Glutamatergic neuron (in vitro differentiated cells): ENCODE measurements around the gene OAT. TPM values are rescaled to one million over a fixed set of nuclear protein-coding genes. Genes with fewer than 3 reads are reported as not detected.

Experiments
- DNase-seq: peaks from one replicate; pipeline ENCODE4 v3.0.0; 2022
- H3K27ac Mint-ChIP-seq: one replicate; pipeline ENCODE4 v1.8.0; 2020; ENCODE audit warnings: mild to moderate bottlenecking, mixed read lengths, inconsistent platforms; ENCODE audit not compliant: unreplicated experiment
- H3K27me3 Mint-ChIP-seq: one replicate; pipeline ENCODE4 v1.8.0; 2020; ENCODE audit warnings: mild to moderate bottlenecking, moderate library complexity, mixed read lengths, inconsistent platforms; ENCODE audit not compliant: unreplicated experiment
- H3K36me3 Mint-ChIP-seq: one replicate; pipeline ENCODE4 v1.8.0; 2020; ENCODE audit warnings: mild to moderate bottlenecking, mixed read lengths, inconsistent platforms; ENCODE audit not compliant: unreplicated experiment
- H3K4me1 Mint-ChIP-seq: one replicate; pipeline ENCODE4 v1.8.0; 2020; ENCODE audit warnings: mild to moderate bottlenecking, low read depth, mixed read lengths, inconsistent platforms; ENCODE audit not compliant: unreplicated experiment
- H3K4me3 Mint-ChIP-seq: one replicate; pipeline ENCODE4 v1.8.0; 2020; ENCODE audit warnings: mild to moderate bottlenecking, mixed read lengths, inconsistent platforms; ENCODE audit not compliant: unreplicated experiment
- H3K9me3 Mint-ChIP-seq: one replicate; pipeline ENCODE4 v1.8.0; 2020; ENCODE audit warnings: mild to moderate bottlenecking, moderate library complexity, mixed read lengths, inconsistent platforms; ENCODE audit not compliant: unreplicated experiment
- total RNA-seq: library from RNA; stranded (reverse); fragmentation: NEBNext Ultra II Directional; extraction: Animal tissue kit (Norgen Biotek cat#: 25700); gene quantifications from one replicate; pipeline ENCODE4 v1.2.1, GENCODE V29; 2021; ENCODE audit not compliant: unreplicated experiment
- TF ChIP-seq, protein P1 (sequence below): fragments of 200-600 bp; sonication (generic); IDR thresholded peaks from one replicate; pipeline ENCODE4 v1.5.0; 2021; ENCODE audit not compliant: partially characterized antibody, unreplicated experiment

OAT gene
- total RNA-seq, 1 donor from 2014 or later, result 49.2 TPM

DNA sequence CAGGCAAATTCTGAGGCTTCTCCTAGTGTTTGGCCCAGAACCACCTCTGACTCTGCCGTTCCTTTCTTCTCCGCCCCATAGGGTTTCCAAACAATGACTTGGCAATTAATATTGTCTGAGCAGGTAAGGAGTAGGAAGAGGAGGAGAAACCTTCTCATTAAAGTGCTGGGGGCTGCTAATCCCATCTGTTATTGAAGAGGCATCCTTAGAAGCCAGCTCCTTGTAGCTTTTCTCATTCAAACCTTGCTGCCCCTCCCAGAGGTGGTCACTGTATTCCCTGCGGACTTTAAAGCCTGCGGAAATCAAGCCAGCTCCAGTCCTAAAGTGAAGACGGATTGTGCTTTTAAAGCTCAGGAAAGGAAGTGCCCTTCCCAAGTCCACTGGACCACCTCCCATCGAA is 32.6 kb upstream of the OAT start:
- Mint-ChIP-seq H3K9me3 (peaks cover 4% of the 10 kb centered on the region), H3K4me3 (peak overlapping the region; percentile 49), H3K27ac (peak overlapping the region; percentile 17), H3K36me3 (no peaks in the 10 kb centered on the region), H3K27me3 (peaks cover 22% of the 10 kb centered on the region), H3K4me1 (peaks cover 19% of the 10 kb centered on the region)
- TF ChIP-seq, protein P1, sequence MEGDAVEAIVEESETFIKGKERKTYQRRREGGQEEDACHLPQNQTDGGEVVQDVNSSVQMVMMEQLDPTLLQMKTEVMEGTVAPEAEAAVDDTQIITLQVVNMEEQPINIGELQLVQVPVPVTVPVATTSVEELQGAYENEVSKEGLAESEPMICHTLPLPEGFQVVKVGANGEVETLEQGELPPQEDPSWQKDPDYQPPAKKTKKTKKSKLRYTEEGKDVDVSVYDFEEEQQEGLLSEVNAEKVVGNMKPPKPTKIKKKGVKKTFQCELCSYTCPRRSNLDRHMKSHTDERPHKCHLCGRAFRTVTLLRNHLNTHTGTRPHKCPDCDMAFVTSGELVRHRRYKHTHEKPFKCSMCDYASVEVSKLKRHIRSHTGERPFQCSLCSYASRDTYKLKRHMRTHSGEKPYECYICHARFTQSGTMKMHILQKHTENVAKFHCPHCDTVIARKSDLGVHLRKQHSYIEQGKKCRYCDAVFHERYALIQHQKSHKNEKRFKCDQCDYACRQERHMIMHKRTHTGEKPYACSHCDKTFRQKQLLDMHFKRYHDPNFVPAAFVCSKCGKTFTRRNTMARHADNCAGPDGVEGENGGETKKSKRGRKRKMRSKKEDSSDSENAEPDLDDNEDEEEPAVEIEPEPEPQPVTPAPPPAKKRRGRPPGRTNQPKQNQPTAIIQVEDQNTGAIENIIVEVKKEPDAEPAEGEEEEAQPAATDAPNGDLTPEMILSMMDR, result no peak
- no peak for DNase-seq

DNA sequence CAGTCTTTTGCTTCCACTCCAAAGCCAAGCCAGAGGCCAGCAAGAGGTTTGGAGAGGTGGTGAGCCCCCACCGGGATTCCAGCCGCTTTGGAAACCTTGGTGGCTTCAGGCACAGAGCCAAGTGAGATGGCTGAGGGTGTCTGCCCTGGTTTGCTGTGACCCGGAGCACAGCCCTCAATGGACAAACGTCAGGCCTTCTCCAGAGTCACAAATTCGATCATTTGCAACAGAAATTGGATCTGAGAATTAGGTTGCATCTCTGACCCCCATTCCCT is 32.0 kb upstream of the OAT start:
- no peaks in the 10 kb centered on the region for H3K36me3 Mint-ChIP-seq
- peaks cover 7% of the 10 kb centered on the region for H3K9me3 Mint-ChIP-seq
- TF ChIP-seq, protein P1, result no peak
- peaks cover 19% of the 10 kb centered on the region for H3K4me1 Mint-ChIP-seq
- peak overlapping the region; percentile 85 for H3K4me3 Mint-ChIP-seq
- DNase-seq, result no peak
- peaks cover 23% of the 10 kb centered on the region for H3K27me3 Mint-ChIP-seq
- H3K27ac Mint-ChIP-seq, result no peak overlapping the region

DNA sequence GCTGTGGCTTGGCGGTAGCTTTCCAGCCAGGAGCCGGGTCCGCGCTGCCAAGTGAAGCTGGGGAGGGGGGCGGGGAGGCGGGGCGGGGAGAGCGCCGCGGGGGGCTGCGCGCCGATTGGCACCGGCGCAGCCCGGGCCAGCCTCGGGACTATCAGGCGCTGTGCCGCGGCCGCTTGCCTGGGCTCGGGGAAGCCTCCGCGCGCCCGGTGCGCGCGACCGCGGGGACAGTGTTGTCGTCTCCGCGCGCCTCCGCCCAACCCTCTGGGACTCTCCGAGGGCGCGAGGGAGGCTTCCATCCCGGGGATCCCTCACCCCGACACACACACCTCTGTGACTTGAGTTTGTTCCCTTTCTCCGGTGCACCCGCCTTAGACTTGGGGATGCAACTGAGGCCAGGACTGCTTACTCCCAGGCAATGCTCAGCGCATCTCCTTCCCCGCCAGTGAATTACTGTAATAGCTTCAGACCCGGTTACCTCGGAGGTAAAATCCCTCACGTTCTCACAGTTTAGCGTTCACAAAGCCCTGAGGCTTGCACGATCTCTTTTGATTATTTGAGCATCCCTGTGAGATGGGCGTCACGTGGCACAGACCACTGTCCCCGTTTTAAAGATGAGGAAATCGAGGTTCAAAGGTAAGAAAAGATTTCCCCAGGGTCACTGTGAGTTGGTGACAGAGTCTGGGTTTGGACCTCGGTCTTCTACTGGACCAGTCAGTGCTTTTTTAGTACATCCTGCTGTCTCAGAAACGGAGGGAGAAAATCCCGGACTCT is 31.5 kb upstream of the OAT start, which contains the start of gene NKX1-2:
Gene NKX1-2 (minus strand): TSS at position 24 of the 771 bp plus-strand sequence. CDS start 92 bp downstream, outside the sequence.
- H3K36me3 Mint-ChIP-seq, result no peaks in the 10 kb centered on the region
- H3K27ac Mint-ChIP-seq, result no peak within 1 kb of the TSS
- peak; percentile 46 for DNase-seq
- peak within 1 kb of the TSS; percentile 85 for H3K4me3 Mint-ChIP-seq
- H3K4me1 Mint-ChIP-seq, result peaks cover 19% of the 10 kb centered on the region
- peaks cover 7% of the 10 kb centered on the region for H3K9me3 Mint-ChIP-seq
- H3K27me3 Mint-ChIP-seq, result peaks cover 23% of the 10 kb centered on the region
- TF ChIP-seq, protein P1, result no peak

DNA sequence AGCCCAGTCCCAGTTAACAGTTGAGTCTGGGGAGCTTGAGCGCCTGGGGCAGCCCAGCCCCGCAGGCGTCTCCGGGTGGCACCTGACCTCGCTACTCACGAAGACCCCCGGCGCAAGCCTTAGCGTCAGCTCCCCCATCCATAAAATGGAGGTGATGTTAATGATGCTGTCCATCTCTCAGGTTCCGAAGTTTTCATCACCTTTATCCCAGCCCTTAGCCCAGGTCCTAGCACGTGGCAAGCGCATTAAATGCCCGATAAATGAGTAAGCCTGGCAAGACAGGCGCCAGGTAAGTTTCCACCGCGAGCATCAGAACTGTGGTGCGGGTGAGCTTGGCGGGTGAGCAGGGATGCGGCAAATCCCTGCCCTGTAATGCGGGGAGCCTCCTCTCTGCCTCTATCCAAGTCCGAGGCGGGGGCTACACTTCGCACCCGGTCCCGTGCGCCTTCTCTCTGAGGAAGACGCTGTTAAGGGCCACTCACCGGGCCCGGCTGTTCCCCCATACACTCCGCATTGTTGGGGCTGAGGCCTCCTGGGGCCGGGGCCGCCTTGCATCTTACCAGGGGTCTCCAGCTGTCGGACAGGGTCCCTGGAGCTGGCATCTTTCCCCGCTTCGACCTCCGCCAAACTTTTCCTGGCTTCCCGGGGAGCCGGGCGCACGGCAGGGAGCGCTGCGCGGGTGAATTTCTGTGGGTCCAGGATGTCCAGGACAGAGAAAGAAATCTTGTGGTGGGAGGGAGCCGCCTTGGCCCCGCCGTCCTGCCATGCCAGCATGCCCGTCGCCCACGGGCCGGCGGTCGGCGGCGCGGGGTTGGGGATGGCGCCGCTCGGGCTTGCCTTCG is 30.7 kb upstream of the OAT start:
- H3K27ac Mint-ChIP-seq, result no peak overlapping the region
- TF ChIP-seq, protein P1, result no peak
- H3K4me1 Mint-ChIP-seq, result peaks cover 19% of the 10 kb centered on the region
- DNase-seq, result no peak
- no peaks in the 10 kb centered on the region for H3K36me3 Mint-ChIP-seq
- H3K27me3 Mint-ChIP-seq, result peaks cover 23% of the 10 kb centered on the region
- H3K9me3 Mint-ChIP-seq, result peaks cover 7% of the 10 kb centered on the region
- peak overlapping the region; percentile 69 for H3K4me3 Mint-ChIP-seq
